ENCODE results near the gene CACNA2D2.

The CACNA2D2 gene
- total RNA-seq, result 1.5 reads per million

DNA sequence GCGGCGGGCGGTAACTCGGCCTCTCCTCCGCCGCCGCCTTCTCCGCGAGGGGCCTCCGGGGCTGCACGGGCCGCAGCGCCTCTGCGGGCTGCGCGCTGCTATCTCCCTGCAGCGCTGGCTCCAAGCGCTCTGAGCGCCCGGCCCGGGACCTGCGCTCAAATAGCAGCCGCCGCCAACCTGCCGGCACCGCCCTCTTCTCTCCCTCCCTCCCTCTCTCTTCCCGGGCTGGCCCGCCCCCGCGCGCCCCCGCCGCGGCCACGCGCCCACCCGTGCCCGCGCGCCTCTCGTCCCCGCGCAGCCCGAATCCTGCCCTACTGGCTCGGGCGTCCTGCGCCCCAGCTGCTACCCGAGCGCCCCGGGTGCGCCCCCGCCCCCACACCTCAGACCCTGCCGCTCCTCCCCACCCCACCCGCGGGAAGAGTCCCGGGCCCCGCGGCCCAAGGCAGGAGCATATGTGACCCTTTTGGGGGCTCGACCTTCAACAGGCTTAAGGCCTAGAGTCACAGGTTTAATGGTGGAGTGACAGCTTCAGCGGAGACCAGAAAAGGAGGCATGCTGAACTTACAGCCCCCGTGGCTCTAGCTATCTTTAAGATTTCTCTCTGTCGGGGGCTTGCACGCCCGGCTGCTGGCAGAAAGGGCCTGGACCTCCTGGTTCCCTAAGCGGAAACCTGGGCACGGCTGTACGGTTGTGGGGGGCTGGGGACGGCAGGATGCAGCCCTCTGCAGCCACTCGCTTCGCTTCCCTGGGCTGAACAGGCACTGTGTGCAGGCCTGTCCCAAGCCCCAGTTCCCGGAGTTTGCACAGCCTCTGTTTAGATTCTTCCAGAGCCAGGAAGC lies at the start of gene CACNA2D2:
Gene CACNA2D2, minus strand, starts transcription at position 131 of the 839 bp plus-strand sequence. CDS start 211 bp downstream, outside the sequence.
- peak; percentile 42 for DNase-seq

DNA sequence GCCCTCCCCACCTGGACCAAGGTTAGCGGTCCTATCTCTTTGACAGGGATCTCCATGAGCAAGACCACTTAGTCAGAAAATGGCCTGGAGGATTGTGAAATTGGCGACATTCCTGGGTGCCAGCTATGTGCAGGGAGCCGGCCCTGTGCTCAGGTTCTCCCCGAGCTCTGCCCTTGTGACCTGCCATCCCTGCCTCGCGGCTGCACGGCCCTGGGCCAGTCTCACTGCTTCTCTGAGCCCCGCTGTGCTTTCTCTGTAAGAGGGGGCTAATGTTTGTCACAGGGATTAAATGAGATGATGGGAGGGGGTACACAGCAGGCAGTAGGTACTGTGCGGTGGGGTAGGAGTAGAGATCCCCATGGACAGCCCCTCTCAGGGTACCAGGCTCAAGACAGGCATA lies 49.2 kb upstream of the CACNA2D2 start:
- no peak for DNase-seq

DNA sequence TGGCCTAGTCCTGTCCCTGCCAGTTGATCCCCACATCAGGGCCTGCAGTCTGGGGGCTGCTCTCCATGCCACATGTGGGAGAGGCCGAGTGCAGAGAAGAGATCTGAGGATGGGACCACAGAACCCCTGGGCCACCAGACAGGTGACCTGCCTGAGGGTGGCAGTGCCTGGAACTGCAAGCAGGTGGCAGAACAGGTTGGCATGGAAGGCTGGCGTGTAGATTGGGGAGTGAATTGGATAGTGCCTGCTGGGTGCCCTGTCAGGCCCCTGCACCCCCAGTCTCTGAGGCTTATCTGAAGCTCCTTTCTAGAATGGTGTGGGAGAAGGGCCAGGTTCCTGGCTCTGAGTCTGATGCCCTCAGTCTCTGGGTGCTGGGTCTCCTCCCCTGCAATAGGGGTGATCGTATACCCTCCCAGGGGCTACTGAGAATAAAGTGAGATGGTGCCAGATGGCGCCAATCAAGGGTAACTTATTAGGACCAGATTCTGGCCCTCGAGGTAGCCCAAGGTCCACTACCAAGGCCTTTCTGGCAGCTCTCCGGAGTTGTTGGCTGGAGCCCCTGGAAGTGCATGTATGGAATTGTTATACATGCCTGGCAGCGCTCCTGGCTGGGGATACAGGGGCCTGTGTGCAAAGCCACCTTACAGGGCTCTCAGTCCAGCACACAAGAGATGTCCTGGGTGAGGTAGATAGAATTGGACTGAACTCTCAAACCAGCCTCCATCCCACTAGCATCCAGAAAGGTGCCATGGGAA lies 48.4 kb upstream of the CACNA2D2 start:
- no peak for DNase-seq

DNA sequence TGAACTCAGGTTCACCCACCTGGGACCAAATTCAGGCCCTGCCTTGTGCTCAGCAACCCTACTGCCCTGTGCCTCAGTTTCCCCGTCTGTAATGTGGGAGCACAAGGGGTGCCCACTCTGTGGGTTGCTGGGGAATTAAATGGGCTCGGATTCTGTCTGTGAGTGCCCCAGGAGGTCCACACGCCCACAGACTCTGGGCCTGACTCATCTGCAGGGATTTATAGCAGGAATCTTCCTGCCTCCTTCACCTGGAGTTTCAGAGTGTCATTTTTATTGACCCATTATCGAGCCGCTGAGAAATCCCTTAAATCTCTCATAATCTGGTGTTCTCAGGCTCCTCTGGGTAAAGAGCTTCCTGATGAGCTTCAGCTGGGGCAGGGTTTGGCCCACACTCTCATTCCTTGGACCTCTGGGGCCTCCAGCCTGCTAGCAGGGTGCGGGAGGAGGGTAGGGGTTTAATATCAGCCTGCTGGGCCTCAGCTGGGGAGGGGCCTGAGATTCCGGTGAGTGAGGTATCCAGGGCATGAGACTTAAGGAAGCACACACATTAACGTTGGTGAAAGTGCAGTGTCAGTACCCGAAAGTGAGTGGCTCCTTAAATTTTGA lies 47.7 kb upstream of the CACNA2D2 start:
- no peak for DNase-seq

DNA sequence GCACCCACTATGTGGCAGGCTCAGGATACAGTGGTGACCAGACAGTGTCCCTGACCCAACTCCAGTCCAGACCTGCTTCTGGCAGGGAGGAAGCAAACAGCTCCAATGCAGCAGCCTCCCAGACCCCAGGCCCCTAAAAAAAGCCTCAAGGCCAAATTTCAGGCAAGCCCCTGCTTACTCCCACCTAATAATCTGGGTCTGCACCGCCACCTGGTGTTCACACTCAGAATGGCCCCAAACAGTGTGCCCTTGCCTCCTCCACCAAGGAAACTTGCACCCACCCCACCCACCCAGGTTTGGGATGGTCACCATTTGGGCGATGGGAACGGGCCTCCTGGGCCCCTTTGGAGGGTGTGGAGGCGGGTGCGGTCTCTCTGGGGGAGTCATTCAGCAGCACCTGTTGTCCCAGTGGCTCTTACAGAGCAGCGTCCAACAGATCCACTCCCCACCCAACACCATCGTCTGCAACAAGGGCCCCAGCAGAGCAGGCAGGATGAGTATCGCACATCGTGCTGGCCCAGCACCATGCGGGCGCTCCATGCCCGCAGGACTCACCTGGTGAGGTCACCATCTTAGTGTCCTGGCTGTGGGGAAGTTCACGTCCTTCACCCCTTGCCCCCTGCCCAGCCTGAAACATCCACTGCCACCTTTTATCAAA lies 46.8 kb upstream of the CACNA2D2 start:
- DNase-seq, result peak; percentile 49

DNA sequence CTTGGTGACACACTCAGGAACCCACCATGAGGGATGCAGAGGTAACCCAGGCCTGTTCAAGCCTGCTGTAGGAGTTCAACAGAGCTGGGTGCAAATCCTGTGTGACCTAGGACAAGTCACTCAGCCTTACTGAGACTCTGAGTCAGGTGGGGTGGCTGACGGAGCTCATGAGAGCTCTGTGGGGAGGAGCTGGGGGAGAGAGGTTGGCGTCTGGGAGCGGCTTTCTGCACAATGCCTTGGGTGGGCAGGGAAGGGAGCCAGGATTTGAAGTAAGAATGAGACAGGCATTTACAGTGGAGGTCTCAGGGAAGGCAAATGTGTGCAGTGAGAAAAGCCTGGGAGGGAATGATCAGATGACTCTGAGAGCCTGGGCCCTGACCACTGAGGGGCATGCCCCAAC lies 45.8 kb upstream of the CACNA2D2 start:
- DNase-seq, result no peak

DNA sequence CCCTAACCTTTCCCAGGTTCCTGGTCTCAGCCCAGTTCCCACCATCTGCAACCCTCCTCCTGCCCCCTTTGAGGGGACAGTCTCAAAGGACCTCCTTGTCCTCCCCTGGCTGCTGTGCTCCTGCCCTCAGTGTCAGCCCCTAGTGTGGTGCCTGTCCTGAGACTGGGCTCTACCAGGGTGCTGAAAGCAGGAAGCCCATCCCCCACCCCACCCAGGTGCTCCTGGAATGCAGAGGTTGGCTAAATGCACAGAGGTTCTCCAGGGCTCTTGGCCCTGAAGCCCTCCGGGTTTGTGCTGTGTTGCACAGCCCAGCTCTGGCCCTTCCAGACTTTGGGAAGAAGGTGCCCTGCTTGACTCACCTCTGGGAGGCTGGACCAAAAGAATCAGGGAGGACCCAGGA lies 42.3 kb upstream of the CACNA2D2 start:
- no peak for DNase-seq

DNA sequence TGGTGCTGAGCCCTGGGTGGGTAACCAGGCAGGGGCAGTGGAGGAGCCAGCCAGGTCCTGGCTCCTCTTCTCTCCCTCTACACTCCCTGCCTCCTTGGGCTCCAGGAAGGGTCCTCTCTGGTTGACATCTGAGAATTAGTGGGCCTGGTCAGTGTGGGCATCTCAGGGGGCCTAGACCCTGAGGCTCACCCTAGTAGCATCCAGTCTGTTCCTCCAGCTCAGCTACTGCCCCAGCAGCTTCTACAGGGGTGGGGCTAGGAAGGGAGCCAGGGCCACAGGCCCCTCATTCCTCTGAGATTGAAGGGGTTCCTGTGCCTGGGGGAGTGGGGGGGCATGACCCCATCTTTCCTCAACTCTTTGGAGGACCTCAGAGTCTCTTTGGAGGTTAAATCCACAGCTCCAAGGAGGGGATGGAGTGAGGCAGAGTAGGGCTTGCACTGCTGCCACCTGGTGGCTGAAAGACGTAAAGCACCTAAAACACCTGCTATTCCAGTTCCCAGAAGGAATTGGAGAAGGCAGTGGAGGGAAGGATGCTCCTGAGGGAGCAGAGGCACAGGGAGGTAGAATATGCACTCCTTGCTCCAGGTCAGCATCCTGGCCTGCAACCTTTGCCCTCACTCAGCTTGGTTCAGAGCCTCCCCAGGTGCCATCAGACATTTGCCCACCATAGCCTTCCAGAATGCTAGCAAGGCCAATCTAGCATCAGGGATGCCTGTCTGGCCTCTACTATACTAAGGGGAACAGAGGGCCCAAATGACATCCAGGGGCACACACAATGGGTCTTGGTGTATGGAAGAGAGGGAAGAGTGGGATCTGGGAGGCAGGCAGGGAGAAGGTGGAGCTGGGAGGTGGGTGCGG lies 39.0 kb upstream of the CACNA2D2 start:
- peak; percentile 50 for DNase-seq

DNA sequence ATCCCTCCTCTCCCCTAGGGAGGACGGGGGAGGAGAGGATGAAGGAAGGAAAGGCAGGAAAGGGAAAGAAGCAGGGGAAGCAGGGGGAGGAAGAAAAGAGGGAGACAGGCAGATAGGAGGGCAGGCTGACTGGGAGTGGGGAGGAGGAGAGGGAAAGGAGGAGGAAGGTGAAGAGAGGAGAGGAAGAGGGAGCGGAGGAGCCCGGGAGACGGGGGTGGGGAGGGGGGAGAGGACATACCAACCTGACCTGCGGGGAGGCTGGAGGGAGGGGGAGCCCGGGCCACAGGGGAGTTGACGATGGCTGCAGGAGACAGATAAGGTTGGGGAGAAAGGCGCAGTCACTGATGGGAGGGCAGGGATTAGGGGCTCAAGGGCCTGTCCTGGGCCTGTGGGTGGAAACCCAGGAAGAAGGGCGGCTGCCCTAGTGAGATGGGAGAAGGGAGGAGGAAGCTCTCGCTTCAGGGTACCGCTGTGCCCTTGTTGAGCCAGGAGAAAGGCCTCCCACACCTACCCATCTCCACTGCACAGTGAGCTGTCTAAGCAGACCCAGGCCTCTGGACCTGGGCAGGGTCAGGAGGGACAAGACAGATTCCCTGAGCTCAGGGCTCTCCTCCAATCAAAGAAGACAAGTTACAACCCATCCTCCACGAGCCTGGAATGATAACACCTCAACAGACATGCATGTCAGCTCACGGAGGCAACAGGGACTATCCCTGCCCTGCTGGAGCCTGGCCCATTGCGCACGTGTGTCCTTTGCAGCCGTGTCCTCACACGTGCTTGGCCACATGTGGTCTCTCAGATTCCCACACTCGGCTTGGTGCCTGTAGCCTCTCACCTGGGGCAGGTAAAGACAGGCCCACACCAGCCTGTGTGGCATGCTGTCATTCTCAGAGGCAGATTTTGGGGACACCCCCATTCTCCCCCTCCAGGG lies 36.2 kb upstream of the CACNA2D2 start:
- no peak for DNase-seq

DNA sequence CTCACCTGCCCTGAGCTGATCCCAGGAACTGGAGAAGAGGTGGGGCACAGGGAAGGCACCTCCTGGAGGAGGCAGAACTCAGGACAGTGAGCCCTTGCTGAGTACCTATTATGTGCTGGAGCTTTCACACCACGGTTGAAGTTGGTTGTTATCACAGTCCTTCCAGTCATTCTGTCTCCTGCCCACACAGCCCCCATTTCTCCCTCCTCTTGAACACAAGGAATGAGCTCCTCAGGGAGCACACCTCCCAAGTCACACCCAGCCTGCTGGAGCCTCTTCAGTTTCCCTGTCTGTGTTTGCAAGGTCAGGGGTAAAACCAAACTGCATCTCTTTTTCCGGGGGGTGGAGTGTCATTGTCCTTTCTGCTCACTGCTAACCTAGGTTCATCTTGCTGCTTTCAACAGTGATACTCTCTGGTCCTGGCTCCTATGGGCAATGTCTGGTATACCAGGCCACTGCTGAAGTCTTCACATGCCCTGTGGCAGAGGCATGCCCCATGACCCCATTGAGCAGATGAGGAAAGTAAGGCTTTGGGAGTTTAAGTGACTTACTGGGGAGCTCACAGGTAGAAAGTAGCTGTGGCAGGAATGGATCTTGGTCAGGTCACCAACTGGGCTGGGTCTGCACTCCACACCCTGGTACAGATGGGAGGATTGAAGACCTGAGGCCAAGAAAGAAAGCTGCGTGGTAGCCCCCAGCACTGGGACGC lies 34.1 kb upstream of the CACNA2D2 start:
- no peak for DNase-seq

DNA sequence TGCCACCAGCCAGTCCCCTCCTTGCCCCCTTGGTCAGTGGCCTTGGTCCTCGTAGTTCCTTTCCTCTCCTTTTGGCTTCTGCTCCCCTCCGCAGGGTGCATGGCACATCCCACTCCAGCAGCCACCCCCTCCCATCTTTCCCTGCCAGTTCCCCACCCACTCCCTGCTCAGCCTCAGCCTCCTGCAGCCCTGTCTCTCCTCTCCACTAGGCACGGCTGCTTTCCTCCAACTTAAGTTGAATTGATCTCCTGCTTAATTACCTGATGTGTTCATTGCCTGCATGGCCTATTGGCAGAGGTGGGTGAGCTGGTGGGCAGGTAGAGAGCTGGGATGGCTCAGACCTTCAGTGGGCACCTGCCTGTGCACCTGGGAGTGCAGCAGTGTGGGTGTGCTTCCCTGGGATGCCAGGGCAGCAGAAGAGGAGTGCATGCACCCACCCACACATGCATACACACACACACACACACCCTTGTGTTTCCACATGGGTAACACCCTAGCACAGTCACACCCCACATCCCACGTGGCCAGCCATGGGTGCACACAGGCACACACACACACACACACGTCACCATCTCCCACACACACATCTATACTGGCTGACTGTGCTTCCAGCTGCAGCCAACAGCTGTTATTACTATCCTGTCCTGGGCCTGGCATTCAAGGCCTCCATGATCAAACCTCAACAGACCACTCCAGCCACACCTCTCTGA lies 33.2 kb upstream of the CACNA2D2 start:
- DNase-seq, result no peak

DNA sequence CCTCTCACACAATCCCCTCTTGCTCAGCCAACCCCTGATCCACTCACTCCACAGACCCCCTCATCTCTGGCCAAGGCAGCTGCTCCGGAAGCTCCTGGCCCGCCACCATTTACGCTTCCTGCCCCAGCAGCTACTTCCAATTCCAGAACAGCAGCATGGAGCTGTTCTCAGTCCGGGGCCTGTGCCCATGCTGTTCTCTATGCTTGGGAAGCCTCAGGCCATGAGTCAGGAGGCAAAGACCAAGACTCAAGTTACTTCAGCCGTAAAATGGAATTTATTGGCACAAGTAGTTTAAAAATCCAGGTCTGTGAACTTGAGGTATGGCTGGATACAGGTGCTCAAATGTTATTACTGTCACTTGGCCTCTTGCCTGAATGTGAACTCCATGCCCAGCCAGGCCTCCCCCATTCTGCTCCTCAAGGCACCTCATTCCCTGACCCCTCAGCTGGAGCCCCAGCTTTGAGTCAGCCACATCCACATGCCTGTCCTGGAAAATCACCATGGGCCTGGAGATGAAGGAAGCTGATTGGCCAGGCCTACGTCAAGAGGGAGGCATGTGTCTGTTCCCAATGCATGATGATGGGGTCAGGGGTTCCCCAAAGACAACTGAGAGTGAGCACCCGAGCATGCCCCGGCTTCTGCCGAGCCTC lies 31.4 kb upstream of the CACNA2D2 start:
- DNase-seq, result no peak

DNA sequence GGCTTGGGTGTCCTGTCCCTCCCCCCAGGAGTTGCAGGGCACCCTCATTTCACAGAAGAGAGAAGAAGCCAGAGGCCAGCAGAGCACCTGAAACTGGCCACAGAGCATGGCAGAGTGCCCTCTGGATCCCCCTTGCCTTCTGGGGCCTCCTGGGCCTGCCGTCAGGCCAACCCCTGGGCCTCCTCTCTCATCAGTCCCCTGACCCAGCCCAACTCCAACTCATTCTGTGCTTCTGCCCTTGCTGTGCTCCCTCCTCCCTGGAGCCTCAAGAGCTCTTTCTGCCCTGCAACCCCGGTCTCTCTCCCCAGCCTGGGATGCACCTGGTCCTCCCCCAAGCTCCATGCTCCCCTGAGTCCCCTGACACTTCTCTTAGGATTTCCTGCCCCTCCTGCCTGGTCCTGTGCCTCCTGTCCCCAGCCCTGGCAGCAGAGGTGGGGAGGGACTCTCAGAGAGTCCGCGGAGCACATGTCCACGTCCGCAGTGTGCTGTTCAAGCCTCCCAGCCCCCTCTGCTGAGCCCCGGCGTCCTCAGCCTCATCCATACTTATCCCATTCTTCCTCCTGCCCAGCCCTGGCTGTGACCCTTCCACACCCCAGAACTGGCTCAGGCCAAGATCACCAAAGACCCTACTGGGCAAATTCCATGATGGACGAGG lies 30.5 kb upstream of the CACNA2D2 start:
- no peak for DNase-seq

DNA sequence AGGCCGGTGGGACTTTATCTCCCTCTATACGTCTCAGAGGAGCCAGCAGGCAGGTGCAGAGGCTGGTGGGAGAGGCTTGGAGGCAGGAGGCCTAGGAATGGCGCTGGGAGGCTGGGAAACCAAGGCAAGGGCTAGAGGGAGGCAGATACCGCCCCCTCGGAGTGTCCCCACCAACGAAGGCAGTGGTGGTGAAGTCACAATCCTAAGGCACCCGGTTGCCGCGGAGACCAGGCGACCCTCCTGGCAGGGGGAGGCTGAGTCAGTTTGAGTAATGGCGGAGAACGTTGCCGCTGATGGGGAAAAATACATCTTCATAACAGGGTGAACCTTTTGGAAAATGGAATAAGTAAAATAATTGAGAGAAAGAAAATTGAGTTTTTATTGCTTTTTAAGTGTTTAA lies 29.9 kb upstream of the CACNA2D2 start:
- no peak for DNase-seq

DNA sequence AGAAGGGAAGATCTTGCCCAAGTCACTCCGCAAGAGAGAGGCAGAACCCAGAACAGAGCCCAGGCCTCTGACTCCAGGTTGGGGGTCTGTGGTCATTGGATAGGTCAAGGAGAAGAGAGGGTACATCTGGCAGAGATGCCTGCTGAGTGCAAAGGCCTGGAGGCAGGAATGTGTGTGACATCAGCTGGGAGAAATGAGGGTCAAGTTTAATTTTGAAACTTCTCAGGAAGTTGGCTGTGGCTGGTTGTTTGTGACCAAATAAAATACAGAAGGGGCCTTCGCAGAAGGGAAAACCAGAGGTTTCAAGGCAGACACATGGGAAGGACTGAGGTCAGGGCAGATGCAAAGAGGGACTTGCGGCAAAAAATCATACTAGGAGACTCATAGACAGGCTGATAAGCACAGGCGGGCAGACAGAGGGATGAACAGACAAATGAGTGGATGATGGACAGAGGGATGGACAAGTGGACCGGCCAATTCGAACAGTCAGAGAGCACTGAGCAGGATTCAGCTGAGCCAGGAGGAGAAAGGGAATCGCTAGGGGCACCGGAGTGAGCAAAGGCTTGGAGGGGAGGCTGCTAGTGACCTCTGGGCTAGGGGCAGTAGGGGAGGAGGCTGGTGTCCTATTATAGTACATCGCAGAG lies 28.8 kb upstream of the CACNA2D2 start:
- no peak for DNase-seq

DNA sequence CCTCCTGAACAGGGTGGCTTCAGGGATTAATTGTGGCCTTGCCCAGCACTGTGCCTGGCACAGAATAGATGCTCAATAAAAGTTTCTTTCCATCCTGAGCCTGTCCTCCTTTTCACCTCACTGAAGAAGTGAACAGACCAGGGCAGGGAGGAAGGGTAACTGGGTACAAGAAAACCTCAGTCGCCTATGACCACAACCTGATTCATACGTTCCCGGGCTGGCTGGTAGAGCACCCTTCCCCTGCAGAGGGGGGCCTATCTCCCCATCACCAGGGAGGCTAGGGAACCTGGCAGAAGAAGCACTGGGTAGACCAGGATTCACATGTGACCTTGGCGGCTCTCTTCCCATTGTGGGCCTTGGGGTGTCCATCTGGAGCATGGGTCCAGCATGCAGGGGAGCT lies 27.8 kb upstream of the CACNA2D2 start:
- no peak for DNase-seq

DNA sequence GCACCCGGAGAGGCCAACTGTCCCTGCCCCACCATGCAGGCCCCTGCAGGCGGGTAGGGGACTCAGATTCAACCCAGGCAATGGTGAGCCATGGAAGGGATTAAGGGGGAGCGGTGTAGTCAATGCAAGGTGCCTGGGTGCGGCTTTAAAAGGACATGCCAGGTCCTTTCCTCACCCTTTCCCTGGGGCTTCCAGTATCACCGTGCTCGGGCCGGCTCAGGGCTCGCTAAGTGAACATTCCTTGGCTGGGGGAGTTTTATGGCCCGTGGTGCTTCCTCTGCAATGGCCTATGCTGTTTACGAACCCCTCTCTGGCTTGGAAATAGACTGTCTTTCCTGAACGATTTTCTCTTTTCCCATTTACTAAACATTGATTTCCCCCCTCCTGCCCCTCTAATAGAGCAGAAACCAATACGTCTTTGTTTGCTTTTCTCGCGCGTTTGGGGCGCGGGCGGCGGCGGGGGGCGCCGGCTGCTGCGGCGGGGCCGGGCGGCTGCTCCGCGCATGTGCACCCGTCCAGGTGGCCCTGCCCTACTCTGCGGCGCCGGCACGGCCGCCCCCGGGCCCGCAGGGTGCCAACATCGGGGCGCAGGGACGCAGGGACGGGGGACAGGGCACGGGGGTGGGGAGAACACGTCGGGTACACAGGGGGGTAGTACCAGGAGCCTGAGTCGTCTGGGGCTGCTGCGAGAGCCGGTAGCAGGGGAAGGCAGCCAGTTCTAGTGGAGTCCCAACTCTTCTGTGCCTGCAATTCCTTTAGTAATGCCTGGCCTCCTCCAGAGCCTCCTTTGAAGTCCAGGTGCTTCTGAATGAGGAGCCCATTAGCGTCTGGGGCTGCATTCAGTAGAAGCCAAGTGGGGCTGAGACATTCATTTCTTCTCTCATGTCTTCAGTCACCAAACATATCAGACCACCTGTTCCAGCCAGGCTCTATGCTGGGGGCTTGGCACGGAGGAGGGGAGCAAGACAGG lies 26.9 kb upstream of the CACNA2D2 start:
- DNase-seq, result no peak
